RKO (cell line): Measurements from ENCODE around the gene SART1.

ENCODE experiments used
- DNase-seq: peaks from one replicate; pipeline ENCODE4 v3.0.0-alpha.2; 2016; ENCODE audit warnings: low spot score

SART1 gene, protein sequence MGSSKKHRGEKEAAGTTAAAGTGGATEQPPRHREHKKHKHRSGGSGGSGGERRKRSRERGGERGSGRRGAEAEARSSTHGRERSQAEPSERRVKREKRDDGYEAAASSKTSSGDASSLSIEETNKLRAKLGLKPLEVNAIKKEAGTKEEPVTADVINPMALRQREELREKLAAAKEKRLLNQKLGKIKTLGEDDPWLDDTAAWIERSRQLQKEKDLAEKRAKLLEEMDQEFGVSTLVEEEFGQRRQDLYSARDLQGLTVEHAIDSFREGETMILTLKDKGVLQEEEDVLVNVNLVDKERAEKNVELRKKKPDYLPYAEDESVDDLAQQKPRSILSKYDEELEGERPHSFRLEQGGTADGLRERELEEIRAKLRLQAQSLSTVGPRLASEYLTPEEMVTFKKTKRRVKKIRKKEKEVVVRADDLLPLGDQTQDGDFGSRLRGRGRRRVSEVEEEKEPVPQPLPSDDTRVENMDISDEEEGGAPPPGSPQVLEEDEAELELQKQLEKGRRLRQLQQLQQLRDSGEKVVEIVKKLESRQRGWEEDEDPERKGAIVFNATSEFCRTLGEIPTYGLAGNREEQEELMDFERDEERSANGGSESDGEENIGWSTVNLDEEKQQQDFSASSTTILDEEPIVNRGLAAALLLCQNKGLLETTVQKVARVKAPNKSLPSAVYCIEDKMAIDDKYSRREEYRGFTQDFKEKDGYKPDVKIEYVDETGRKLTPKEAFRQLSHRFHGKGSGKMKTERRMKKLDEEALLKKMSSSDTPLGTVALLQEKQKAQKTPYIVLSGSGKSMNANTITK

DNA sequence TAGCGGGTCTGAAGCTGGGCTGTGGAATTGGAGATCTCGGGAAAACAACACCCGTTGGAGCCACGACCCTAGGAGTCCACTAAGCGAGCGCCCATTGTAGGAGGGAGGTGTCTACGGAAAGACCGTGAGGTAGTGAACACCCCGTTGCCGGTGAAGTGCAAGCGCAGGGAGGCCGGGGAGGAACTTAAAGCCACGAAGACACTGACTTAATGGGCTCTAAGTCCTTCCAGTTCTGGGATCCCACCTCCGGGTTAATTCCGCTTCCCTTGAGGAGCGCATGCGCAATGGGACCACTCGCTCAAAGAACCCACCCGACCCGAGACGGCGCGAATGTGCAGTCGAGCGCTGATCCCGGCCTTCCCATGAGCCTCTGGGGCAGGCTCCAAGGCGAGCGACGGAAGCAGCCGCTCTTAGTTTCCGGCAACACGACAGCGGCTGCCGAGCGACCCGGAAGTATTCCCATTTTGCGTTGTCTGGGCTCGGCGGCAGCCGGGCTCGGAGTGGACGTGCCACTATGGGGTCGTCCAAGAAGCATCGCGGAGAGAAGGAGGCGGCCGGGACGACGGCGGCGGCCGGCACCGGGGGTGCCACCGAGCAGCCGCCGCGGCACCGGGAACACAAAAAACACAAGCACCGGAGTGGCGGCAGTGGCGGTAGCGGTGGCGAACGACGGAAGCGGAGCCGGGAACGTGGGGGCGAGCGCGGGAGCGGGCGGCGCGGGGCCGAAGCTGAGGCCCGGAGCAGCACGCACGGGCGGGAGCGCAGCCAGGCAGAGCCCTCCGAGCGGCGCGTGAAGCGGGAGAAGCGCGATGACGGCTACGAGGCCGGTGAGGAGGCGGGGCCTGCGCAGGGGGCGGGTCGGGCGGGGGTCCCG, at the start of gene SART1:
SART1 (plus strand) TSS at position 468 of the 874 bp plus-strand sequence; CDS start at position 515, 47 bp downstream.
- peak; percentile 97 for DNase-seq

DNA sequence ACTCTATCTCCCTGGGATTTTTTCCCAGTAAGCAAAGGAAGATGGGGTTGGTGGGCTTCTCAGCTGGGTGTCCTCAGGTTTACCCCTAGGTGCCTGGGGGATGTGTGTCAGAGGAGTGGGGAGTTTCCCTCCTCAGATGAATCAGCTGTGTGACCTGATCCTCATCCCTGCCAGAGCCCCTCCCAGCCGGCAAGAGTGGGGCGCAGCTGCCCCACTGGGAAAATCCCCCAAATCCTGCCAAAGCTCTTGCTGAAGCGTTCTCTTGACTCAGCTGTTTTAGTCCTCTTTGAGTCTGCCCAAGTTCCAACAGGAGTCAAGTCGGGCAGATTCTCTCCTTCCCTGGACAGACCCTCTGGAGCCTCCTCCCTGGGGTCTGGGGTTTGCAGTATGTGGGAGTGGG, 48.7 kb upstream of the SART1 start:
- peak; percentile 96 for DNase-seq

DNA sequence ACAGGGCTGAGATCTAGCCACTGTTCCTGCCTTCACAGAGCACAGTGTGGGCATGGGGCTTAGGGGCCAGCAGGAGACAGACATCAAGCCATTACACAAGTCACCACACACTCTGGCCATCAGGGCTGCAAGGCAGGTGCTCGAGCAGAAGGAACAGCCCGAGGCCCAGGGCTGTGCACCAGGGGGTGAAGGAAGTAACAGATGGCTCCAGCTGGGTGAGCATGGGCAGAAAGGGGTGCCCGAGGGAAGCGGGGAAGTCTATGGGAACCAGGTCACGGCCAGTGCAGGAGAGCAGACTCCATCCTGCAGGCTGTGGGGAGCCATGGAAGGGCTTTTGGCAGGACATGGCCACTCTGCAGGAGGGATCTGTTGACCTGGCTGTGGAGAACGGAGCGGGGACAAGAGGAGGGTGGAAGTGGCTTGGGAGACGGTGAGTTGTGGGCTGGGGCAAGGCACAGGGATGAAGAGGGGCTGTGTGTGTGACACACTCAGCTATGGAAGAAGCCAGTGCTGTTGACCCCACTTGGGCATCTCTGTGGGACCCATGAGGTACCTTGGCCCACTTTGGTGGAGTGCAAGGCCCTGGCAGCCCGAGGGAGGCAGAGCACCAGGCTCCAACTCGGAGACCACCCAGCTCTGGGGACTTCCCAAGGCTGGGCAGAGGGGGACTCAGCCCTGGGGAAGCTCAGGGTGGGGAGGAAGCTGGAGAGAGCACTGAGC, 46.3 kb upstream of the SART1 start:
- DNase-seq: peak; percentile 75

- DNase-seq: peak; percentile 99
These were observed 45.7 kb upstream of the SART1 start for GRCh38 chr11:65915821-65916251.

- peak; percentile 66 for DNase-seq
These were observed 45.1 kb upstream of the SART1 start for GRCh38 chr11:65916391-65916790.

DNA sequence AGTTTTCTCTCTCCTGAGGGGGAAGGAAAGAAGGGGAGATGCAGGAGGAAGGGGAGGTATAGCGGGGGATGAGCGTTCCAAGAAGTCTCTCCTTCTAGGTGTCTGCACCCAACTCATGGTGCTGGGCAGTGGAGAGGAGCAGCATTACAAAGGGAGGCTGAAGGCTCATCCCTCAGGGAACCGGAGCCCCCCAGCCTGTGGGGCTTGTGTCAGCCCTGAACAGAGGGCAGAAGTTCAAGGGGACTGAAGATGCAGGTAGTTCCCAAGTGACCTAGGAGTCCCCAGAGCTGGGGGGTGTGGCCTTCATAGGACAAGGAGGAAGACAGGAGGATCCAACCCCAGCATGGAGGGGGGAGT, 44.5 kb upstream of the SART1 start:
- DNase-seq: peak; percentile 72

- DNase-seq: peak; percentile 71
These were observed 43.9 kb upstream of the SART1 start for GRCh38 chr11:65917434-65918210.

- peak; percentile 73 for DNase-seq
These were observed 43.1 kb upstream of the SART1 start, which contains the start of gene C11orf68 for GRCh38 chr11:65918211-65919140. TSS of gene C11orf68 (minus strand) at chr11:65919062. CDS start at chr11:65919031, 31 bp downstream.

- DNase-seq: peak; percentile 98
These were observed 42.4 kb upstream of the SART1 start, which contains the start of gene DRAP1 for GRCh38 chr11:65919141-65919572. TSS of gene DRAP1 (plus strand) at chr11:65919426. CDS start at chr11:65919502, 76 bp downstream.

- peak; percentile 66 for DNase-seq
These were observed 41.8 kb upstream of the SART1 start for GRCh38 chr11:65919573-65920371.

- DNase-seq: peak; percentile 60
These were observed 41.1 kb upstream of the SART1 start for GRCh38 chr11:65920372-65920802.

GRCh38 chr11:65921033-65921555, 40.4 kb upstream of the SART1 start:
- no peak for DNase-seq

GRCh38 chr11:65921876-65922275, 39.7 kb upstream of the SART1 start:
- DNase-seq: no peak

DNA sequence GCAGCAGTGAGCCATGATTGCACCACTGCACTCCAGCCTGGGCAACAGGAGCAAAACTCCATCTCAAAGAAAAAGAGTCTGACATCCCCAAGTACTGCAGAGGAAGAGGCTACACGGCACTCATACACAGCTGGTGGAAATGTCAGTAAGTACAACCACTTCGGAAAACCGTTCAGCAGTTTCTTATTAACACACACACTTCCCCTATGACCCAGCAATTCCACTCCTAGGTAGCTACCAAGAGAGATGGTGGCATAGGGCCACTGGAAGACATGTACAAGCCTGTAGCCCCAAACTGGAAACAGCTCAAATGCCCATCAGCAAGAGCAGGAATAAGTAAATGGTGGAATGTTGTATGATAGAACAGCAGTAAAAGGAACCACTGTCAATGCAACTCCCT, 39.0 kb upstream of the SART1 start:
- no peak for DNase-seq

DNA sequence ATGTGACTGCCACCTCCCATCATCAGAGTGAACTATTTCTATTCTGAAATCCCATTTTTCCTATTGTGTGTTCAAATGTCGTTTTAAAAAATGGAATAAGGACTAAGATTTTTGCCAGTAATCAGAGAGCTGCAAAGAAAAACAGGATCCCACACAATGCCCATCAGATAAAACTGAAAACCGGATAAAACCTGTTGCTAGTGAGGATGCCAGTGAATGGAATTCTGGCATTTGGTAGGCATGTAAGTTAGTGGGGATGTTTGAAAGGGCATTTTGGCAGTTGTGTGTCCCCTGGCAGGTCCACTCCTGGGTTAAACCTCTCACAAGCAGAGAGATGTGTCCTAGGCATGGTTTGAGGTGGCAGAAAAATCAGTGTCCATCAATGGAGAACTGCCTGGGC, 36.1 kb upstream of the SART1 start:
- DNase-seq: no peak

DNA sequence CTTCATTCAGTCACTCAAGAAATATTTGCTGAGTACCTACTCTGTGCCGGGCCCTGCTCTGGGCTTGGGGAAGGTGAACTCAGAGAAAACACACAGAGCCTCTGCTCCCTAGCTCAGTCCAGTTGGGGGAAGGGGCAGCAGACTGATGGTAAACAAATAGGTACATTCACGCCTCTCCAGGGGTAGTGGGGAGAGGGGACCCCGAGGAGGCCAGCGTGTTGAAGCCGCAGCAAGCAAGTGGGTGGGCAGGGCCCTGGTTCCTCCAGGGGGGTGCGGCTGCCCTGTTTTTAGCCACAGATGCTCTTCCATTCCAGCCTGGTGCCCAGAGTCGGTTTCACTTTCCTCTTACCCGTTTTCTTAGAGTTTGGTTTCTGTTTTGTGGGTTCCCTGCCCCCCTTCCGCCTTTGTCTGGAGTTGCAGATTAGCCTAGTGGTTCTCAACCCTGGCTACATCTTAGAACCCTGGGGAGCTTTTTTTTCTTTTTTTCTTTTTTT, 33.6 kb upstream of the SART1 start:
- no peak for DNase-seq

DNA sequence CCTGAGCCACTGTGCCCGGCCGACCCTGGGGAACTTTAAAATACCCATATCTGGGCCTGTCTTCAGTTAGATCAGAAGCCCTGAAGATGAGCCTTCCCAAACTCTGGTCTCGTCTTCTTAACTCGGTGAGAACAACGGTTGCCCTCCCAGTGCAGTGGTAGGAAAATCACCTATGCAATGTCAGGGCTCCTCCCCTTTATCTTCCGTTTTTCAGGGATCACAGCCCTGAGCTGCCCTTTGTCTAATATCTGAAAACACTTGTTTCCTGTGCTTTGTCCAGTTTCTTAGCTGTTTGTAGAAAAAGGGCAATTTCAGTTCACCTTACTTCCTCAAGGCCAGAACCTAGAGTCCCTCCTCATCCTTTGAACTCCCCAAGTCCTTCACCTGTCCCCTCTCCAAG, 32.9 kb upstream of the SART1 start:
- no peak for DNase-seq
